HEK293 (cell line): ENCODE measurements around the gene TMEM256.

Source experiments
- CTCF ChIA-PET: fragments of 350-600 bp; formaldehyde crosslinking; extraction: SDS; loops from one replicate; lab custom pipeline; 2021; ENCODE audit warnings: antibody characterized with exemption; lab: Yijun Ruan, JAX
- POLR2A ChIA-PET: fragments of 300-600 bp; formaldehyde crosslinking; extraction: SDS; loops from one replicate; lab custom pipeline; 2020; ENCODE audit warnings: antibody characterized with exemption, inconsistent platforms; lab: Yijun Ruan, JAX
- H3K27ac ChIP-seq: fragments of 200-500 bp; sonication (Bioruptor generic); 2 replicates; pipeline ENCODE4 v1.5.1; 2014; ENCODE audit warnings: low read depth, low read length, control low read depth, inconsistent platforms; ENCODE audit errors: extremely low read depth
- H3K36me3 ChIP-seq, 2 experiments: fragments of 200-500 bp in 1 of 2; sonication (Bioruptor generic) in 1 of 2; 1 replicate in 1 of 2; 2 replicates in 1 of 2; pipeline ENCODE4 v1.5.1; 2014 to 2017; ENCODE audit warnings: inconsistent platforms in 2 of 2, low read length in 2 of 2; ENCODE audit not compliant: control insufficient read depth in 2 of 2, insufficient read depth in 1 of 2
- H3K4me1 ChIP-seq: fragments of 200-500 bp; sonication (Bioruptor generic); 2 replicates; pipeline ENCODE4 v1.5.1; 2014; ENCODE audit warnings: mild to moderate bottlenecking, low read length, inconsistent platforms; ENCODE audit not compliant: control insufficient read depth, insufficient read depth
- H3K4me3 ChIP-seq: 2 replicates; pipeline ENCODE4 v1.5.1; 2011; ENCODE audit warnings: low read depth, mild to moderate bottlenecking, control low read depth, low read length, moderate library complexity
- H3K9me3 ChIP-seq: fragments of 200-500 bp; sonication (Bioruptor generic); 2 replicates; pipeline ENCODE4 v1.5.1; 2014; ENCODE audit warnings: low read depth, low read length, inconsistent platforms; ENCODE audit not compliant: control insufficient read depth, insufficient read depth
- OSR2 ChIP-seq: fragments of 450-650 bp; formaldehyde crosslinking; IDR thresholded peaks from 2 replicates; pipeline ENCODE4 v1.5.1; 2016; ENCODE audit warnings: missing biosample characterization, missing genetic modification characterization
- TRIM28 ChIP-seq: IDR thresholded peaks from 2 replicates; pipeline ENCODE4 v1.6.1; 2011; ENCODE audit warnings: low read length, control low read depth, borderline replicate concordance
- ZBTB11 ChIP-seq: fragments of 450-650 bp; formaldehyde crosslinking; conservative IDR thresholded peaks from 2 replicates; pipeline ENCODE4 v1.5.1; 2016; ENCODE audit warnings: low read depth, missing biosample characterization, missing genetic modification characterization
- ZBTB26 ChIP-seq: fragments of 450-650 bp; formaldehyde crosslinking; optimal IDR thresholded peaks from 2 replicates; pipeline ENCODE3; 2016; ENCODE audit warnings: missing biosample characterization, mild to moderate bottlenecking, missing genetic modification characterization
- ZBTB48 ChIP-seq: fragments of 450-650 bp; formaldehyde crosslinking; IDR thresholded peaks from 2 replicates; pipeline ENCODE4 v1.5.1; 2016; ENCODE audit warnings: missing biosample characterization, missing genetic modification characterization
- ZEB2 ChIP-seq: fragments of 450-650 bp; formaldehyde crosslinking; IDR thresholded peaks from 2 replicates; pipeline ENCODE4 v1.5.1; 2016; ENCODE audit warnings: missing biosample characterization, missing genetic modification characterization
- ZNF155 ChIP-seq: fragments of 450-650 bp; formaldehyde crosslinking; IDR thresholded peaks from 2 replicates; pipeline ENCODE4 v1.5.1; 2016; ENCODE audit warnings: missing biosample characterization, missing genetic modification characterization
- ZNF311 ChIP-seq: fragments of 450-650 bp; formaldehyde crosslinking; IDR thresholded peaks from 2 replicates; pipeline ENCODE4 v1.5.1; 2017; ENCODE audit warnings: missing biosample characterization, missing genetic modification characterization, borderline replicate concordance
- ZNF341 ChIP-seq: fragments of 450-650 bp; formaldehyde crosslinking; IDR thresholded peaks from 2 replicates; pipeline ENCODE4; 2016; ENCODE audit warnings: low read depth, missing biosample characterization, missing genetic modification characterization
- ZNF501 ChIP-seq: fragments of 450-650 bp; formaldehyde crosslinking; IDR thresholded peaks from 2 replicates; pipeline ENCODE4 v1.5.1; 2016; ENCODE audit warnings: missing biosample characterization, missing genetic modification characterization
- ZNF530 ChIP-seq: fragments of 450-650 bp; formaldehyde crosslinking; IDR thresholded peaks from 2 replicates; pipeline ENCODE4 v1.5.1; 2016; ENCODE audit warnings: low read depth, missing biosample characterization, missing genetic modification characterization
- ZNF560 ChIP-seq: fragments of 450-650 bp; formaldehyde crosslinking; IDR thresholded peaks from 2 replicates; pipeline ENCODE4 v1.5.1; 2017; ENCODE audit warnings: missing biosample characterization, missing genetic modification characterization, borderline replicate concordance
- ZNF621 ChIP-seq: fragments of 450-650 bp; formaldehyde crosslinking; IDR thresholded peaks from 2 replicates; pipeline ENCODE4 v1.5.1; 2017; ENCODE audit warnings: missing biosample characterization, missing genetic modification characterization
- ZNF645 ChIP-seq: fragments of 450-650 bp; formaldehyde crosslinking; IDR thresholded peaks from 2 replicates; pipeline ENCODE4; 2016; ENCODE audit warnings: missing biosample characterization, missing genetic modification characterization
- ZNF777 ChIP-seq: fragments of 450-650 bp; formaldehyde crosslinking; IDR thresholded peaks from 2 replicates; pipeline ENCODE4 v1.5.1; 2017; ENCODE audit warnings: missing biosample characterization, missing genetic modification characterization, borderline replicate concordance
- ZNF792 ChIP-seq: fragments of 450-650 bp; formaldehyde crosslinking; IDR thresholded peaks from 2 replicates; pipeline ENCODE4 v1.5.1; 2016; ENCODE audit warnings: missing biosample characterization, missing genetic modification characterization
- TF ChIP-seq, protein P1 (sequence below): fragments of 450-650 bp; formaldehyde crosslinking; IDR thresholded peaks from 2 replicates; pipeline ENCODE4 v1.5.1; 2017; ENCODE audit warnings: missing biosample characterization, missing genetic modification characterization
- TF ChIP-seq, protein P2 (sequence below): fragments of 450-650 bp; formaldehyde crosslinking; IDR thresholded peaks from 2 replicates; pipeline ENCODE4 v1.5.1; 2016; ENCODE audit warnings: missing biosample characterization, missing genetic modification characterization, low read depth
- TF ChIP-seq, protein P3 (sequence below): sonication (generic); formaldehyde crosslinking; IDR thresholded peaks from 2 replicates; pipeline ENCODE4 v1.8.1; 2022; ENCODE audit warnings: mild to moderate bottlenecking, moderate library complexity, missing genetic modification reagents

The TMEM256 gene

DNA sequence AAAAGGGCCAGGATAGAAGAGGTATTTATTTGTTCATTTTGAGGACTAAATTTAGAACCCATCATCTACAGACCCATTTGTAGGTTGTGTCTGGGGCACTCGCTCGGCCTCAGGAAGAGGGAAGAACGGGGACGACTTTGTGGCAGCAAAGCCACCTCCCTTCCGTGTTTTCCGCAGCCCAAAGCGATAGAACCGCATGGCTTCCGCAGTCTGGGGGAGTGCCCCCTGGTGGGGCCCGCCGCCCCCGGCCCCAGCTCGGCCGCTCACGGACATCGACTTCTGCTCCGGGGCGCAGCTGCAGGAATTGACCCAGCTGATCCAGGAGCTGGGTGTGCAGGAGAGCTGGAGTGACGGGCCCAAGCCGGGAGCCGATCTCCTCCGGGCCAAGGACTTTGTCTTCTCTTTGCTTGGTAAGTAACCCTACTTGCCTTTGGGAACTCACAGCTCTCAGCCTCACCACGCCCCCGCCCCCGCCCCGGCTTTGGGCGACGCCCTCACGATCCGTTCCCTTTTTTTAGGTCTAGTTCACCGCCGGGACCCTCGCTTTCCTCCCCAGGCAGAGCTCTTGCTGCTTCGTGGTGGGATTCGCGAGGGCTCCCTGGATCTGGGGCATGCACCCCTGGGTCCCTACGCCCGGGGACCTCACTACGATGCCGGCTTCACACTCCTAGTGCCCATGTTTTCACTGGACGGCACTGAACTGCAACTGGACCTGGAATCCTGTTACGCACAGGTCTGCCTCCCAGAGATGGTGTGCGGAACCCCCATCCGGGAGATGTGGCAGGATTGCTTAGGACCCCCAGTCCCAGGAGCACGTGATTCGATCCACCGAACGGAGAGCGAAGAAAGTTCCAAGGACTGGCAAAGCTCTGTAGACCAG is 32.0 kb upstream of the TMEM256 start (continued):
- TF ChIP-seq ZBTB26 (tag by site-specific recombination), result peak; percentile 33
- TF ChIP-seq TRIM28, result no peak
- TF ChIP-seq, protein P1, sequence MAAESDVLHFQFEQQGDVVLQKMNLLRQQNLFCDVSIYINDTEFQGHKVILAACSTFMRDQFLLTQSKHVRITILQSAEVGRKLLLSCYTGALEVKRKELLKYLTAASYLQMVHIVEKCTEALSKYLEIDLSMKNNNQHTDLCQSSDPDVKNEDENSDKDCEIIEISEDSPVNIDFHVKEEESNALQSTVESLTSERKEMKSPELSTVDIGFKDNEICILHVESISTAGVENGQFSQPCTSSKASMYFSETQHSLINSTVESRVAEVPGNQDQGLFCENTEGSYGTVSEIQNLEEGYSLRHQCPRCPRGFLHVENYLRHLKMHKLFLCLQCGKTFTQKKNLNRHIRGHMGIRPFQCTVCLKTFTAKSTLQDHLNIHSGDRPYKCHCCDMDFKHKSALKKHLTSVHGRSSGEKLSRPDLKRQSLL (tag by site-specific recombination), result peak; percentile 21; the same call in 1 of the 2 replicates

- POLR2A ChIA-PET, result interaction anchor here (0.9 to 1.0 kb wide), 2 partner anchors 12 to 28 kb away, joined by 3 read pairs; partner anchors contain the start of genes CHRNB1 and TMEM256
- no peaks in the 10 kb centered on the region for H3K36me3 ChIP-seq
- H3K9me3 ChIP-seq, result no peaks in the 10 kb centered on the region
- TF ChIP-seq ZNF530 (tag by site-specific recombination) (no peak), ZNF645 (tag by site-specific recombination) (no peak), ZNF560 (no peak), ZNF341 (tag by site-specific recombination) (no peak), ZNF621 (tag by site-specific recombination) (no peak), OSR2 (tag by site-specific recombination) (no peak), ZNF501 (tag by site-specific recombination) (no peak), ZNF777 (no peak), ZBTB11 (tag by site-specific recombination) (no peak), ZNF155 (tag by site-specific recombination) (no peak), ZEB2 (tag by site-specific recombination) (no peak), ZBTB48 (tag by site-specific recombination) (no peak), ZNF311 (no peak), ZNF792 (tag by site-specific recombination) (no peak)
- TF ChIP-seq, protein P2, sequence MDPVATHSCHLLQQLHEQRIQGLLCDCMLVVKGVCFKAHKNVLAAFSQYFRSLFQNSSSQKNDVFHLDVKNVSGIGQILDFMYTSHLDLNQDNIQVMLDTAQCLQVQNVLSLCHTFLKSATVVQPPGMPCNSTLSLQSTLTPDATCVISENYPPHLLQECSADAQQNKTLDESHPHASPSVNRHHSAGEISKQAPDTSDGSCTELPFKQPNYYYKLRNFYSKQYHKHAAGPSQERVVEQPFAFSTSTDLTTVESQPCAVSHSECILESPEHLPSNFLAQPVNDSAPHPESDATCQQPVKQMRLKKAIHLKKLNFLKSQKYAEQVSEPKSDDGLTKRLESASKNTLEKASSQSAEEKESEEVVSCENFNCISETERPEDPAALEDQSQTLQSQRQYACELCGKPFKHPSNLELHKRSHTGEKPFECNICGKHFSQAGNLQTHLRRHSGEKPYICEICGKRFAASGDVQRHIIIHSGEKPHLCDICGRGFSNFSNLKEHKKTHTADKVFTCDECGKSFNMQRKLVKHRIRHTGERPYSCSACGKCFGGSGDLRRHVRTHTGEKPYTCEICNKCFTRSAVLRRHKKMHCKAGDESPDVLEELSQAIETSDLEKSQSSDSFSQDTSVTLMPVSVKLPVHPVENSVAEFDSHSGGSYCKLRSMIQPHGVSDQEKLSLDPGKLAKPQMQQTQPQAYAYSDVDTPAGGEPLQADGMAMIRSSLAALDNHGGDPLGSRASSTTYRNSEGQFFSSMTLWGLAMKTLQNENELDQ (tag by site-specific recombination), result no peak
- TF ChIP-seq, protein P1 (tag by site-specific recombination), result no peak
- TF ChIP-seq, protein P3, sequence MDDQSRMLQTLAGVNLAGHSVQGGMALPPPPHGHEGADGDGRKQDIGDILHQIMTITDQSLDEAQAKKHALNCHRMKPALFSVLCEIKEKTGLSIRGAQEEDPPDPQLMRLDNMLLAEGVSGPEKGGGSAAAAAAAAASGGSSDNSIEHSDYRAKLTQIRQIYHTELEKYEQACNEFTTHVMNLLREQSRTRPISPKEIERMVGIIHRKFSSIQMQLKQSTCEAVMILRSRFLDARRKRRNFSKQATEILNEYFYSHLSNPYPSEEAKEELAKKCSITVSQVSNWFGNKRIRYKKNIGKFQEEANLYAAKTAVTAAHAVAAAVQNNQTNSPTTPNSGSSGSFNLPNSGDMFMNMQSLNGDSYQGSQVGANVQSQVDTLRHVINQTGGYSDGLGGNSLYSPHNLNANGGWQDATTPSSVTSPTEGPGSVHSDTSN (CRISPR knock-in tag), result no peak
- TF ChIP-seq, all 188 proteins: peak for 0
- no peak overlapping the region for H3K4me3 ChIP-seq
- no peak overlapping the region for H3K27ac ChIP-seq
- peaks cover 9% of the 10 kb centered on the region for H3K4me1 ChIP-seq
- CTCF ChIA-PET, result interaction anchor here (0.8 to 1.1 kb wide), 2 partner anchors 30 to 76 kb away, joined by 3 to 6 read pairs; no protein-coding TSS in a partner anchor
Measured at GRCh38 chr17:7432296-7432695, 28.4 kb upstream of the TMEM256 start.
